ENCODE measurements around the gene KLRC1. TPM values are rescaled to one million over a fixed set of nuclear protein-coding genes. Genes with fewer than 3 reads are reported as not detected.
"Not testable (repeated sequence)": the region's sequence is repeated elsewhere in the genome, so short reads cannot be mapped to it uniquely, and the experiment has no call there.

Gene KLRC1
- not detected in 2 replicates for total RNA-seq
- not detected for polyA plus RNA-seq (2012)

DNA sequence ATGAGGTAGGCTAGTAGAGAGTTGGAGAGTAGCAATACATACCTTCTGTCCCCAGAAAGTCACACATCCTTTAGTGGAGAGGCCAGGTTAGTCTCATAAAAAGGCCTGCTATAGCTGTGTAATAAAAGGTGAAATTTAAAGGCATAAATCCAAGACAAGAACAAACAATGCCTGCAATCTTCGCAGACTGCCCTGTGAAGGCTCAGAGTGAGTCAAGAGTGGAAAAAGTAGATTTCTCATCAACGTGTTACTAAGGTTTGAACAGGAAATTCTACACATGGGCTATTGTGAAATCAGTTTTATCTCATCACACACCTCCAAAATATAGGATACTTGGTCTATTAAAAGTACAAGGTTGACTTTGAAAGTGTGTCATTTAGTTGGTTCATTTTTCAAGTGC is at the start of gene KLRC1:
Gene KLRC1, minus strand, starts transcription at position 222 of the 400 bp plus-strand sequence. CDS start 2,221 bp downstream, outside the sequence.
- DNase-seq (ENCODE audit: low read depth), result no peak

DNA sequence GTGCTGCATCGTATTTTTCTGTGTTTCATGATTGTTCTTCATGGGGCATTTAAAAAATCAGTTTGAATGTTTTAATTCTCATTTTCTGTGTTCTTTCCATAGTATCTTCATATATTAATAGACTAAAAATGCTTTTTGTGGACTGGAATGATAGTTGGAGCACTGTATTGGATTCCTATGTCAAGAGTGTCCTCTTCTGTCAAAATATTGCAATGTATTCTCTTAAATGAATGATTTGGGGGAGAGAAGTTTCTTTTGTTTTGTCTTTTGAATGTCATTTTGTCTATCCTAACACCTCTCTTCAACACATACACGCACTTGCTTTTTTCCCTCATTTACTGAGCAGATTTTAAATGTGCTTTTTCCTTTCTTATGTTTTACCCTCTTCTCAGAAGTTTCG is 47.9 kb upstream of the KLRC1 start:
- peak; percentile 38 for DNase-seq (ENCODE audit: low read depth)

DNA sequence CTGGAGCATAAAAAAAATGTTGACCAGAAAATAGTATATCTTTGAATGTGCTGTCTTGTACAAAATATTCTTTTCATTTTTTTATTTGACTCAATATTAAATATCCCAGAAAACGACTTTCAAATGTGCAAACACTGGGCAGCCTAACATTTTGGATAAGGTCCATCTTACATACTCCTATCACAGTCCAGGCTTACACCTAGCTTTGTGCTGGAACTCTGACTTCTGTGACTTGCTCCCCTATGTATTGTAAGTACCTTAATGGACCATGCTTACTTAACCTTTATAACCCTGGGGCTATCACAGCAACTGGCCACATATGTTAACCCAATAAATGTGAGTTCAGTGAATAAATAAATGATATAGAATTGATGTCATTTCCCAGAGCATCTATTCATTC is 44.9 kb upstream of the KLRC1 start:
- no peak for DNase-seq (ENCODE audit: low read depth)

DNA sequence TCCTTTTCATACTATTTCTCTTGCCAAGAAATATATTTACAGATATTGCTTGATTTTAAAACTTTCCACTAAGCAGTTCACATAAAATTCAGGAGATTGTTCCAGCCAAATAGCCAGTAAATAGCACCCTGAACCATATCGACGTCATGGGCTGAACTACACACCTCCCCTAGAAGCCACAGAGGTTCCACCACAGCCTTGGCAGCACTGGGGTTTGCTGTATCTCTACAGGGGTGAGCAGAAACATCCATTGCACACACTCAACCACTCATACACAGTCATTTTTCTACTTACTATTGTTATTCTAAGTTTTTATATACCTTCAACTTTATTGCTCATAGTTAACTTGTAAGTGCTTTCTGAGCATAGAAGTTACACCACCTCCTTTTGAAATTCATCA is 44.4 kb upstream of the KLRC1 start:
- DNase-seq (ENCODE audit: low read depth), result no peak

DNA sequence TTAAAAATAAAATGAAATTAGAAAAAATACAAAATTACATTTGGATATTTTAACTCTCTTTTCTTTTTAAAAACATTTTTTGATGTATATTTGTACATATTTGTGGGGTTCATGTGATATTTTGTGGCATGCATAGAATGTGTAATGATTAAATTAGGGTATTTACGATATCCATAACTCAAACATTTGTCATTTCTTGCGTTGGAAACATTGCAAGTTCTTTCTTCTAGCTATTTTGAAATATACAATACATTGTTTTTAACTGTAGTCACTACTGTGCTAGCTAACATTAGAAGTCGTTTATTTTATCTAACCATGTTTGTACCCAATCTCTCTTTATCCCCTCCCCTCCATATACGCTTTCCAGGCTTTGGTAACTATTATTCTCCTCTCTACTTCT is 38.6 kb upstream of the KLRC1 start:
- no peak for DNase-seq (ENCODE audit: low read depth)

DNA sequence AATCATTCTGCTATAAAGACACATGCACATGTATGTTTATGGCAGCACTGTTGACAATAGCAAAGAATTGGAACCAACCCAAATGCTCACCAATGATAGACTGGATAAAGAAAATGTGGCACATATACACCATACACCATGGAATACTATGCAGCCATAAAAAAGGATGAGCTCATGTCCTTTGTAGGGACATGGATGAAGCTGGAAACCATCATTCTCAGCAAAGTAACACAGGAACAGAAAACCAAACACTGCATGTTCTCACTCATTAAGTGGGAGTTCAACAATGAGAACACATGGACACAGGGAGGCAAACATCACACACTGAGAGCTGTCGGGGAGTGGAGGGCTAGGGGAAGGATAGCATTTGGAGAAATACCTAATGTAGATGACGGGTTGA is 34.2 kb upstream of the KLRC1 start:
- not testable (repeated sequence) for DNase-seq (ENCODE audit: low read depth)

DNA sequence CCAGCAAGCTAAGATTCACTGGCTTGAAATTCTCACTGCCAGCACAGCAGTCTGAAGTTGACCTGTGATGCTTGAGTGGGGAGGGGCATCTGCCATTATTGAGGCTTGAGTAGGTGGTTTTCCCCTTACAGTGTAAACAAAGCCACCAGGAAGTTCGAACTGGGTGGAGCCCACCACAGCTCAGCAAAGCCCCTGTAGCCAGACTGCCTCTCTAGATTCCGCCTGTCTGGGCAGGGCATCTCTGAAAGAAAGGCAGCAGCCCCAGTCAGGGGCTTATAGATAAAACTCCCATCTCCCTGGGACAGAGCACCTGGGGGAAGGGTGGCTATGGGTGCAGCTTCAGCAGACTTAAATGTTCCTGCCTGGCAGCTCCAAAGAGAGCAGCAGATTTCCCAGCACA is 28.7 kb upstream of the KLRC1 start:
- not testable (repeated sequence) for DNase-seq (ENCODE audit: low read depth)

DNA sequence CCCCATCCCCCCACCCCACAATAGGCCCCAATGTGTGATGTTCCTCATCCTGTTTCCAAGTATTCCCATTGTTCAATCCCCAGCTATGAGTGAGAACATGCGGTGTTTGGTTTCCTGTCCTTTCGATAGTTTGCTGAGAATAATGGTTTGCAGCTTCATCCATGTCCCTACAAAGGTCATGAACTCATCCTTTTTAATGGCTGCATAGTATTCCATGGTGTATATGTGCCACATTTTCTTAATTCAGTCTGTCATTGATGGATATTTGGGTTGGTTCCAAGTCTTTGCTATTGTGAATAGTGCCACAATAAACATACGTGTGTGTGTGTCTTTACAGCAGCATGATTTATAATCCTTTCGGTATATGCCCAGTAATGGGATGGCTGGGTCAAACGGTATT is 19.6 kb upstream of the KLRC1 start:
- DNase-seq (ENCODE audit: low read depth), result not testable (repeated sequence)

DNA sequence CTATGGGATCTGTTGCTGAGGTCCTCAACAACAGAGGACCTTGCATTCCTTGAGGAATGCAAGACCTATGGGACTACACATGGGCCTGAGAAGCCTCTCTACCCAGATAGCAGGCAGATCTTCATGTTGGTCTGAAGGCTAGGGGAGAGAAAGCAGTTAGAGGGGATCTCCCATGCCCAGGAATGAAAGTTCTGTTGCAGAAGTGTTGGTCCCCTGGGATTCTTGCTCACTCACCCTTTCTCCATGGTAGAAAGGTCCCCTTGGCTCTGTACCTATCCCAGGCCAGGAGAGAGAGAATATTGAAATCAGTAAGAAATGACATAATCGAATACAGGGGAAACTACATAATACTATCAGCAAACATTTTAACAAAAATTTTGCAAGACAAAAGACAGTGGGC is 16.5 kb upstream of the KLRC1 start:
- no peak for DNase-seq (ENCODE audit: low read depth)

DNA sequence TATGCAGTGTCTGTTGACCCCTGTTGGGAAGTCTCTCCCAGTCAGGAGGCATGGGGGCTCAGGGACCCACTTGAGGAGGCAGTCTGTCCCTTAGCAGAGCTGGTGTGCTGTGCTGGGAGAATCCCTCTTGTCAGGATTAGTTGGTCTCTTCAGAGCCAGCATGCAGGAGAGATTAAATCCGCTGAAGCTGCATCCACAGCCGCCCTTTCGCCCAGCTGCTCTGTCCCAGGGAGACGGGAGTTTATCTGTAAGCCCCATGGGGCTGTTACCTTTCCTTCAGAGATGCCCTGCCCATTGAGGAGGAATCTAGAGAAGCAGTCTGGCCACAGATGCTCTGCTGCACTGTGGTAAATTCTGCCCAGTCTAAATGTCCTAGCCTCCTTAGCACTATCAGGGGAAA is 13.1 kb upstream of the KLRC1 start:
- no peak for DNase-seq (ENCODE audit: low read depth)

DNA sequence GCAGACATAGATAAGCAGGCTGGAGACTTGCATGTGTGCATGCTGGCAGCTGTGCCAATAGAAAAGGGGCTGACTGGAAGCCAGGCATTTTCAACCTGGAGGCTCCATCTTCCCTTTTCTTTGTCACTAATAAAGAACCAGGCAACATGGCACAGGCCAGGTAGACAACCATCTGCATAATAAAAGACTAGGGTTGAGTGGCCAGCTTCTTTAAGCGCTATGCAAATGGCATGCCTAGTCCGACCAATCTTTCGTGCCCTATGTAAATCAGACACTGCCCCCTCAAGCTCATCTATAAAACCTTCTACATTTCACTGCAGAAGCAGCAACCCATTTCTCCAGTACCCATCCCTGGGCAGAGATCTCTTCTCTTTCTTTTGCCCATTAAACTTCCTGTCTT is 4.6 kb upstream of the KLRC1 start:
- no peak for DNase-seq (ENCODE audit: low read depth)

DNA sequence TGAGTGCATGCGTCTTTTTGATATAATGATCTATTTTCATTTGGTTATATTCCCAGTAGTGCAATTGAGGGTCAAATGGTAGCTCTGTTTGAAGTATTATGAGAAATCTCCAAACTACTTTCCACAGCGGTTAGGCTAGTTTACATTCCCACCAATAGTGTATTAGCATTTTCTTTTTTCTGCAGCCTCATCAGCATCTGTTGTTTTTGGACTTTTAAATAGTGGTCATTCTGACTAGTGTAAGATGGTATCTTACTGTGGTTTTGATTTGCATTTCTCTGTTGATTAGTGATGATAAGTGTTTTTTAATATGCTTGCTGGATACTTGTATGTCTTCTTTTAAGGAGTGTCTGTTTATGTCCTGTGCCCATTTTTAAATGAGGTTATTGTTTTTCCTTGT is 3.7 kb upstream of the KLRC1 start:
- DNase-seq (ENCODE audit: low read depth), result no peak

DNA sequence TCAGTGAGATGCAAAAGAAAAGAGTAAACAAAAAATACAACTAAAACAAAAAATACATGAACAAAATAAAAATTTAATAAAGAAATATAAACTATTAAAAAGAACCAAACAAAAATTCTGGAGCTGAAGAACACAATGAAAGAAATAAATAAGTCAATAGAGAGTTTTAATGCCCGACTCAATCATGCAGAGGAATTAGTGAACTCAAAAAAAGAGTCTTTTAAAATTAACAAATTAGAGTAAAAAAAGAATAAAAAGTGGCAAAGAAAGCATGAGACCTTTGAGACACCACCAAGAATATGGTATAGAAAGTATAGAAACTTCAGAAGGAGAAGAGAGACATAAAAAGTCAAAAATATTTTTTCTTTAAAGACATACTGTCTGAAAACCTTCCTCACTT is 2.6 kb upstream of the KLRC1 start:
- DNase-seq (ENCODE audit: low read depth), result no peak

DNA sequence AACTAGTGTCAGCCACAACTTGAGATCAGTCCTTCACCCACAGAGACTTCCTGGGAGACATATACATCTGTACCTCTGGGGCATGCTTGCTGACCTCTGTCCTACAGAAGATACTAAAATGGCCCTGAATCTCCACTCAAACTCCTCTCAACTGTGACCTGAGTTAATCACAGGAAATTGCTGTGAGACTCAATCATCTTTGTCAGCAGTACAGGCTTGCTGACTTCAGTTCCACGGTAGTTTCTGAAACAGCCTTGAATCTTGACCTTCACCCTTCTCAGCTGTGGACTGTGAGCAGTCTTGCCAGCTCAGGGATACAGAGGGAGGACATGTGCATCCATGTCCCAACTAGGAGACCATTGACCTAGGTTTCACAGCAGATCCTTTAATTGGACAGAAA is 1.4 kb upstream of the KLRC1 start:
- DNase-seq (ENCODE audit: low read depth), result no peak

DNA sequence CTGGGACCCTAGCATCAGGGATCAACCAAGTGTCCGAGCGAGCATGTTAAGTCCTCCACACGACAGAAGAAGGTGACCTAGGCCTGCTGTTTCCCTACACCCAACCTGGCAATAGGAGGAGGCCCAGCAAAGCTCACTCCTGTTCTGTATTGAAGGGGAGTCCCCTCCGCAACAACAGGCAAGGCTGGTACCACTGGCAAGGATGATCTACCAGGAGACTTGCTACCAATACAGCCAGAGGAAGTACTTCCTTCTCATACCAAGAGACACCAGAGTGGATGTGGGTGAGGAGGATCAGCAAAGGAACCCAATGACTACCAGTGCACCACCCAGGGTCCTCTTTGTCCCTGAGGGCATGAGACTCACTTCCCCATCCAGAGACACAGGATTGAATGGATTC is 4.9 kb downstream of the KLRC1 start:
- no peak for DNase-seq (ENCODE audit: low read depth)

DNA sequence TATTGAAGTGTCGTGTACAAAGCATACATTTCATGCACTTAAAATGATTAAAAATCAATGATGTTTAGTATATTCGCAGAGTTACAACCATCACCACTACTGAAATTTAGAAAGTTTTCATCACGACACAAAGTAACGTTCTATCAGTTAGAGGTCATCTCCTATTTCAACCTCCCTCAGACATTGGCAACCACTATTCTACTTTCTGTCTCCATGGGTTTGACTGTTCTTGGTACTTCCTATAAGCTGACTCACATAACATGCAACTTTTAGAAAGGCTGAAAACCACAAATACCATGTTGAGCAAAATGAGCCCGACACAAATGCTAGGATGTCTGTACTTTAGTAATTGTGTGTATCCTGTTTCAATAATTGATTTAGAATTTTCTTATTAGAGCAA is 7.1 kb downstream of the KLRC1 start:
- DNase-seq (ENCODE audit: low read depth), result not testable (repeated sequence)

DNA sequence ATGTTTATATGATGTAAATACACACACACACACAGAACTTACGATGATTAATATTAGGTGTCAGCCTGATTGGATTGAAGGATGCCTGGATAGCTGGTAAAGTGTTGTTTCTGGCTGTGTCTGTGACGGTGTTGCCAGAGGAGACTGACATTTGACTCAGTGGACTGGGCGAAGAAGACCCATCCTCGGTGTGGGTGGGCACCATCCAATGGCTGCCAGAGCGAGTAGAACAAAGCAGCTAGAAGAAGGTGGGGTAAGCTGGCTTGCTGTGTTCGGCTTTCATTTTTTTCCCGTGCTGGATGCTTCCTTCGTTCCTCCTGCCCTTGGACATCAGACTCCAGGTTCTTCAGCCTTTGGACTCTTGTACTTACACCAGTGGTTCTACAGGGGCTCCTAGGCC is 12.0 kb downstream of the KLRC1 start:
- DNase-seq (ENCODE audit: low read depth), result not testable (repeated sequence)

DNA sequence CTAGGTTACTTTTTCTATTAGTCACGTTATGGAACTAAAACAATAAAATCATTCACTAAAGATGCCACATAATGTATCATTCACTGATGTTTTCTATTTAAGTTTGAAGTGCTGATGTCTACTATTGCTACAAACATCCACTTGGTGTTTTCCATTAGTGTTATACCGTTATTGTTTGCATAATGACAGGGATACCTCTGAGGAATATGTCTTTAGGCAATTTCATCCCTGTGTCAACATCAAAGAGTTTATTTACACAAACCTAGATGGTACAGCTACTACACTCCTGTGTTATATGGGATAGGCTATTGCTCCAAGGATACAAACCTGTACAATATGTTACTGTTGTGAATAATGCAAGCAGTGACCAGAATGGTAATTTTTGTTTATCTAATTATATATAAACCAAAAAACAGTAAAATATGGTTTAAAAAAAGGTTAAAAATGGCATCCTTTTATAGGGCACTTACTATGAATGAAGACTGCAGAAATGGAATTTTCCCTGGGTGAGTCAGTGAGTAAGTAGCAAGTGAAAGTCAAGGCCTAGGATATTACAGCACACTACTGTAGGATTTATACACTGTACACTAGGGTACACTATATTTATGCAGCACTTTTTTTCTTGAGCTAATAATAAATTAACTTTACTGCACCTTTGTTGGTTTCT is 13.4 kb downstream of the KLRC1 start:
- not testable (repeated sequence) for DNase-seq (ENCODE audit: low read depth)

DNA sequence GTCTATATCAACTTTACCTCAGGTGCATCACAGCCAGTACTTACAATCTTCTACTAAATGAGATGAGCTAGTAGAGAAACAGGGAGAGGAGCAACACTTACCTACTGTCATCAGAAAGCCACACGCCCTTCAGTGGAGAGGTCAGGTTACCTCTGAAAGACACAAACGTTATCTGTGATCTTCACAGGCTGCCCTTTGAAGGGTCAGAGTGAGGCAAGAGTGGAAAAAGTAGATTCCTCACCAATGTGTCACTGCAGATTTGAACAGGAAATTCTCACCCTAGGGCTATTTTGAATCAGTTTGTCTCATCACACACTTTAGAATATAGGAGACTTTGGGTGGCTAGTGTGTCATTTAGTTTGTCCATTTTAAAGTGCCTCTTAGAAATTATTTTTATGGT is 15.6 kb downstream of the KLRC1 start:
- not testable (repeated sequence) for DNase-seq (ENCODE audit: low read depth)

DNA sequence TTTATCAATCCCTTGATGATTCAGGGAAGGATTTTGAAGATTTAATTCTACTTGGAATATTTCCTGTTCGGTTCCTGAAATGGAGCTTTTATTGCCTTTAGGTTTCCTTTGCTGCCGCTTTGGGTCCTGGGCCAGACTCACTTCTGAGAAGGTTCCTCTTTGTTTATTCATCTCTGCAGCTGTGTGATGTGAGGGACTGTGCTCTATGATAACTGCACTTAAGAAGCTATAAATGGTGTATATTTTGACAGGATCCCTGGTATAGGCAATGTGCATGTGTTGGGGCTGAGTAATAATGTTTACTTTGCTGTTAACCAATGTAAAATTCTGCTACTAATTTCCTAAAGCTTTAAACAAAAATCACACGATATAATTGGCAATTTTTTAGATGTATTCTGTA is 17.4 kb downstream of the KLRC1 start, which contains the start of gene KLRC2:
Gene KLRC2, minus strand, starts transcription at position 195 of the 400 bp plus-strand sequence. Its CDS starts 24 bp downstream, at position 171.
- DNase-seq (ENCODE audit: low read depth), result peak; percentile 15

DNA sequence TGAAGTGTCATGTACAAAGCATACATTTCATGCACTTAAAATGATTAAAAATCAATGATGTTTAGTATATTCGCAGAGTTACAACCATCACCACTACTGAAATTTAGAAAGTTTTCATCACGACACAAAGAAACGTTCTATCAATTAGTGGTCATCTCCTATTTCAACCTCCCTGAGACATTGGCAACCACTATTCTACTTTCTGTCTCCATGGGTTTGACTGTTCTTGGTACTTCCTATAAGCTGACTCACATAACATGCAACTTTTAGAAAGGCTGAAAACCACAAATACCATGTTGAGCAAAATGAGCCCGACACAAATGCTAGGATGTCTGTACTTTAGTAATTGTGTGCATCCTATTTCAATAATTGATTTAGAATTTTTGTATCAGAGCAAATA is 22.6 kb downstream of the KLRC1 start:
- DNase-seq (ENCODE audit: low read depth), result not testable (repeated sequence)

DNA sequence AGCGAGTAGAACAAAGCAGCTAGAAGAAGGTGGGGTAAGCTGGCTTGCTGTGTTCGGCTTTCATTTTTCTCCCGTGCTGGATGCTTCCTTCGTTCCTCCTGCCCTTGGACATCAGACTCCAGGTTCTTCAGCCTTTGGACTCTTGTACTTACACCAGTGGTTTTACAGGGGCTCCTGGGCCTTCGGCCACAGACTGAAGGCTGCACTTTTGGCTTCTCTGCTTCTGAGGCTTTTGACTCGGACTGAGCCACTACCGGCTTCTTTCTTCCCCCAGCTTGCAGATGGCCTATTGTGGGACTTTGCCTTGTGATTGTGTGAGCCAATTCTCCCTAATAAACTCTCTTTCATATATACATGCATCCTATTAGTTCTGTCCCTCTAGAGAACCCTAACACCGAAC is 27.2 kb downstream of the KLRC1 start:
- not testable (repeated sequence) for DNase-seq (ENCODE audit: low read depth)

DNA sequence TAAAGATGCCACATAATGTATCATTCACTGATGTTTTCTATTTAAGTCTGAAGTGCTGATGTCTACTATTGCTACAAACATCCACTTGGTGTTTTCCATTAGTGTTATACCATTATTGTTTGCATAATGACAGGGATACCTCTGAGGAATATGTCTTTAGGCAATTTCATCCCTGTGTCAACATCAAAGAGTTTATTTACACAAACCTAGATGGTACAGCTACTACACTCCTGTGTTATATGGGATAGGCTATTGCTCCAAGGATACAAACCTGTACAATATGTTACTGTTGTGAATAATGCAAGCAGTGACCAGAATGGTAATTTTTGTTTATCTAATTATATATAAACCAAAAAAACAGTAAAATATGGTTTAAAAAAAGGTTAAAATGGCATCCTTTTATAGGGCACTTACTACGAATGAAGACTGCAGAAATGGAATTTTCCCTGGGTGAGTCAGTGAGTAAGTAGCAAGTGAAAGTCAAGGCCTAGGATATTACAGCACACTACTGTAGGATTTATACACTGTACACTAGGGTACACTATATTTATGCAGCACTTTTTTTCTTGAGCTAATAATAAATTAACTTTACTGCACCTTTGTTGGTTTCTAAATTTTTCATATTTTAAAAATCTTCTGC is 28.8 kb downstream of the KLRC1 start:
- not testable (repeated sequence) for DNase-seq (ENCODE audit: low read depth)

Data from myocyte (in vitro differentiated cells).